ENCODE data around the gene C11orf86.

C11orf86 gene

DNA sequence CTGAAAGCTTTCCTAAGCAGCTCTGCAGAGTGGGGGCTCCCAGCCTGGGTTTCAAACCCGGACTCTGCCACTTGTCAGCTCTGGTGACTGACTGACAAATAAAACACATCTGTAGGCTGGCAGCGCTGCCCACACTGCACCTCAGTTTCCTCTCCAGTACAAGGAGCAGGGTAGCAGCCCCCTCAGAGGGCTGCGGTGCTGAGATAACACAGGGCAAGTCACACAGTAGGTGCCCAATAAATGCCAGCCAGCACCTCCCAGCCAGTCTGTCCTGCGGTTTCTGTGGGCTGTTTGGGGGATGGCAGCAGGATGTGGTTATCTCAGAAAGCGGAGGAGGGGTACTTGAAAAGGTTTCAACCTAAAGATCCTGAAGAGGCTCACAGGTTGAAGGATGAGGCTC, 49.3 kb downstream of the C11orf86 start:
- Histone ChIP-seq H3K27ac (peak overlapping the region; percentile 96), H3K4me2 (ENCODE audit: low read length) (peak overlapping the region; percentile 87), H3K9me3 (ENCODE audit: control insufficient read depth, low read length) (no peaks in the 10 kb centered on the region), H2AFZ (no peak overlapping the region), H3K36me3 (ENCODE audit: control insufficient read depth, insufficient read depth, low read length) (no peaks in the 10 kb centered on the region), H3K79me2 (peaks cover 13% of the 10 kb centered on the region), H3K4me1 (peaks cover 28% of the 10 kb centered on the region), H3K9ac (peak overlapping the region; percentile 11), H3K27me3 (ENCODE audit: control insufficient read depth, insufficient read depth, low read length) (no peaks in the 10 kb centered on the region), H3K4me3 (ENCODE audit: low read depth, low read length) (peak overlapping the region; percentile 71)
- TF ChIP-seq, protein P1, sequence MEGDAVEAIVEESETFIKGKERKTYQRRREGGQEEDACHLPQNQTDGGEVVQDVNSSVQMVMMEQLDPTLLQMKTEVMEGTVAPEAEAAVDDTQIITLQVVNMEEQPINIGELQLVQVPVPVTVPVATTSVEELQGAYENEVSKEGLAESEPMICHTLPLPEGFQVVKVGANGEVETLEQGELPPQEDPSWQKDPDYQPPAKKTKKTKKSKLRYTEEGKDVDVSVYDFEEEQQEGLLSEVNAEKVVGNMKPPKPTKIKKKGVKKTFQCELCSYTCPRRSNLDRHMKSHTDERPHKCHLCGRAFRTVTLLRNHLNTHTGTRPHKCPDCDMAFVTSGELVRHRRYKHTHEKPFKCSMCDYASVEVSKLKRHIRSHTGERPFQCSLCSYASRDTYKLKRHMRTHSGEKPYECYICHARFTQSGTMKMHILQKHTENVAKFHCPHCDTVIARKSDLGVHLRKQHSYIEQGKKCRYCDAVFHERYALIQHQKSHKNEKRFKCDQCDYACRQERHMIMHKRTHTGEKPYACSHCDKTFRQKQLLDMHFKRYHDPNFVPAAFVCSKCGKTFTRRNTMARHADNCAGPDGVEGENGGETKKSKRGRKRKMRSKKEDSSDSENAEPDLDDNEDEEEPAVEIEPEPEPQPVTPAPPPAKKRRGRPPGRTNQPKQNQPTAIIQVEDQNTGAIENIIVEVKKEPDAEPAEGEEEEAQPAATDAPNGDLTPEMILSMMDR (IDR thresholded peaks at IDR 0.05): no peak

DNA sequence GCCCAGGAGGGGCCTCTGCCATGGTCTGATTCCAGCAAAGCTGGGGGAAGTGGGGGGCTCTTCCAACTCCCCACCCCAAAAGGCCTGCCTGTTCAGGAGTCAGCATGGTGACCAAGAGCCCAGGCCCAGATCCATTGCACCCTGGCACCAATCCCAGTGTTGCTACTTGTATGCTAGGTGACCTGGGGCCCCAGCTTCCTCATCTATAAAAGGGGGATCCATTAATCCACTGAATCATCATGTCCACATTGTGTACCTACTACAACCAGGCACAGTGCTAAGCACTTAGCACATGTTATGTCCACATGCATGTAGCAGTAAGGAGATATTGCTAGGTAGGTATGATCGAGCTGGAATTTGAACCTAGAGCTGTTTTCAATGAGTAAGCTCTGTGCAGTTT, 49.9 kb downstream of the C11orf86 start:
- no peaks in the 10 kb centered on the region for H3K9me3 ChIP-seq (ENCODE audit: control insufficient read depth, low read length)
- peak overlapping the region; percentile 87 for H3K4me2 ChIP-seq (ENCODE audit: low read length)
- H3K27ac ChIP-seq: peak overlapping the region; percentile 96
- H3K9ac ChIP-seq: no peak overlapping the region
- peaks cover 13% of the 10 kb centered on the region for H3K79me2 ChIP-seq
- H3K4me1 ChIP-seq: peaks cover 32% of the 10 kb centered on the region
- peak overlapping the region; percentile 71 for H3K4me3 ChIP-seq (ENCODE audit: low read depth, low read length)
- no peaks in the 10 kb centered on the region for H3K27me3 ChIP-seq (ENCODE audit: control insufficient read depth, insufficient read depth, low read length)
- no peak overlapping the region for H2AFZ ChIP-seq
- TF ChIP-seq, protein P1 (IDR thresholded peaks at IDR 0.05): no peak
- no peaks in the 10 kb centered on the region for H3K36me3 ChIP-seq (ENCODE audit: control insufficient read depth, insufficient read depth, low read length)

GRCh38 chr11:67025750-67026149, 50.6 kb downstream of the C11orf86 start:
- peaks cover 40% of the 10 kb centered on the region for H3K4me1 ChIP-seq
- H3K4me2 ChIP-seq (ENCODE audit: low read length): no peak overlapping the region
- no peak overlapping the region for H3K4me3 ChIP-seq (ENCODE audit: low read depth, low read length)
- no peak overlapping the region for H3K9ac ChIP-seq
- no peaks in the 10 kb centered on the region for H3K27me3 ChIP-seq (ENCODE audit: control insufficient read depth, insufficient read depth, low read length)
- peak overlapping the region; percentile 96 for H3K27ac ChIP-seq
- H3K36me3 ChIP-seq (ENCODE audit: control insufficient read depth, insufficient read depth, low read length): no peaks in the 10 kb centered on the region
- H2AFZ ChIP-seq: no peak overlapping the region
- TF ChIP-seq, protein P1 (IDR thresholded peaks at IDR 0.05): no peak
- H3K79me2 ChIP-seq: peaks cover 13% of the 10 kb centered on the region
- H3K9me3 ChIP-seq (ENCODE audit: control insufficient read depth, low read length): no peaks in the 10 kb centered on the region

All from parathyroid adenoma (tissue), 2 donors.